NB4 (cell line): ENCODE measurements around the gene DMAC2L.

Experiments
- POLR2A ChIP-seq: IDR thresholded peaks from 2 replicates; pipeline ENCODE4 v1.6.1; 2011; ENCODE audit warnings: mild to moderate bottlenecking; ENCODE audit not compliant: insufficient read length; ENCODE audit errors: extremely low read depth
- TF ChIP-seq, protein P1 (sequence below): IDR thresholded peaks from one replicate; pipeline ENCODE4 v1.5.1; 2012; ENCODE audit warnings: low read depth, low read length

GRCh38 chr14:50344876-50345563 lies 32.9 kb downstream of the DMAC2L start:
- TF ChIP-seq, protein P1, sequence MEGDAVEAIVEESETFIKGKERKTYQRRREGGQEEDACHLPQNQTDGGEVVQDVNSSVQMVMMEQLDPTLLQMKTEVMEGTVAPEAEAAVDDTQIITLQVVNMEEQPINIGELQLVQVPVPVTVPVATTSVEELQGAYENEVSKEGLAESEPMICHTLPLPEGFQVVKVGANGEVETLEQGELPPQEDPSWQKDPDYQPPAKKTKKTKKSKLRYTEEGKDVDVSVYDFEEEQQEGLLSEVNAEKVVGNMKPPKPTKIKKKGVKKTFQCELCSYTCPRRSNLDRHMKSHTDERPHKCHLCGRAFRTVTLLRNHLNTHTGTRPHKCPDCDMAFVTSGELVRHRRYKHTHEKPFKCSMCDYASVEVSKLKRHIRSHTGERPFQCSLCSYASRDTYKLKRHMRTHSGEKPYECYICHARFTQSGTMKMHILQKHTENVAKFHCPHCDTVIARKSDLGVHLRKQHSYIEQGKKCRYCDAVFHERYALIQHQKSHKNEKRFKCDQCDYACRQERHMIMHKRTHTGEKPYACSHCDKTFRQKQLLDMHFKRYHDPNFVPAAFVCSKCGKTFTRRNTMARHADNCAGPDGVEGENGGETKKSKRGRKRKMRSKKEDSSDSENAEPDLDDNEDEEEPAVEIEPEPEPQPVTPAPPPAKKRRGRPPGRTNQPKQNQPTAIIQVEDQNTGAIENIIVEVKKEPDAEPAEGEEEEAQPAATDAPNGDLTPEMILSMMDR, result no peak
- TF ChIP-seq POLR2A, result no peak
